CD4-positive, CD25-positive, alpha-beta regulatory T cell (primary cell): Measurements from ENCODE around the gene RNPS1. TPM values are rescaled to one million over a fixed set of nuclear protein-coding genes. Genes with fewer than 3 reads are reported as not detected.
A peak's percentile ranks its signal among the peaks of the same experiment; 100 is the strongest.

Experiments used
- ATAC-seq, 2 donors: fragments of 150-1000 bp; cut with Tn5 transposase; one replicate each; pipeline ENCODE4 v1.10.0; 2021; ENCODE audit warnings: low read depth in 2 of 2, moderate number of reproducible peaks in 2 of 2, moderate library complexity in 1 of 2
- DNase-seq, 3 donors: peaks; one replicate each; pipeline versions ENCODE4 v3.0.0 to v3.0.0-alpha.2; 2012 to 2022; ENCODE audit warnings: mixed read lengths in 1 of 3
- H3K27ac ChIP-seq: one replicate; pipeline ENCODE4 v1.7.0; 2013; ENCODE audit warnings: mild to moderate bottlenecking, low read length; ENCODE audit not compliant: insufficient read depth, poor library complexity, severe bottlenecking
- H3K27me3 ChIP-seq: one replicate; pipeline ENCODE4 v1.7.0; 2013; ENCODE audit warnings: low read length; ENCODE audit not compliant: control insufficient read depth, insufficient read depth
- H3K36me3 ChIP-seq: one replicate; pipeline ENCODE4 v1.7.0; 2013; ENCODE audit warnings: mild to moderate bottlenecking, low read length, moderate library complexity; ENCODE audit not compliant: control insufficient read depth, insufficient read depth
- H3K4me1 ChIP-seq: 2 replicates; pipeline ENCODE4 v1.7.0; 2013; ENCODE audit warnings: mild to moderate bottlenecking, low read length; ENCODE audit not compliant: insufficient read depth, control insufficient read depth, poor library complexity, severe bottlenecking
- H3K4me3 ChIP-seq: one replicate; pipeline ENCODE4 v1.7.0; 2013; ENCODE audit warnings: low read depth, mild to moderate bottlenecking, low read length, moderate library complexity
- H3K9me3 ChIP-seq, 2 experiments: 1 replicate in 1 of 2; 2 replicates in 1 of 2; pipeline ENCODE4 v1.7.0; 2013; ENCODE audit warnings: low read length in 2 of 2, mild to moderate bottlenecking in 1 of 2, moderate library complexity in 1 of 2; ENCODE audit not compliant: control insufficient read depth in 2 of 2
- H3K27ac Mint-ChIP-seq, 3 donors: one replicate each; pipeline ENCODE4 v1.8.0; 2020 to 2022; ENCODE audit warnings: mild to moderate bottlenecking in 3 of 3, mixed read lengths in 3 of 3, moderate library complexity in 2 of 3
- H3K27me3 Mint-ChIP-seq: one replicate; pipeline ENCODE4 v1.8.0; 2022; ENCODE audit warnings: mild to moderate bottlenecking, mixed read lengths
- H3K36me3 Mint-ChIP-seq: one replicate; pipeline ENCODE4 v1.8.0; 2020; ENCODE audit warnings: mixed read lengths
- H3K4me1 Mint-ChIP-seq, 4 donors: one replicate each; pipeline ENCODE4 v1.8.0; 2020 to 2022; ENCODE audit warnings: mixed read lengths in 4 of 4, mild to moderate bottlenecking in 1 of 4
- H3K4me3 Mint-ChIP-seq, 4 donors: one replicate each; pipeline ENCODE4 v1.8.0; 2020 to 2022; ENCODE audit warnings: mild to moderate bottlenecking in 4 of 4, mixed read lengths in 4 of 4, moderate library complexity in 3 of 4
- H3K9me3 Mint-ChIP-seq, 7 donors: one replicate each; pipeline ENCODE4 v1.8.0; 2020 to 2022; ENCODE audit warnings: mixed read lengths in 7 of 7, mild to moderate bottlenecking in 3 of 7, moderate library complexity in 2 of 7
- polyA plus RNA-seq, 4 donors: library from polyadenylated mRNA; unstranded; fragments of 300-500 nt; fragmentation: Illumina TruSeq; gene quantifications; one replicate each; pipeline ENCODE4 v1.2.3, GENCODE V29; 2021
- total RNA-seq: library from RNA; stranded (reverse); gene quantifications from one replicate; pipeline ENCODE4 v1.2.3, GENCODE V29; 2022

The RNPS1 gene
- total and polyA plus RNA-seq, 5 donors from 2014 or later: 189 to 230 (median 212) TPM

GRCh38 chr16:2223221-2223941 is 44.5 kb downstream of the RNPS1 start, which contains the start of gene E4F1:
Gene E4F1 (plus strand): TSS chr16:2223591. CDS start chr16:2223614, 23 bp downstream.
- peak within 1 kb of the TSS; percentile 72 for H3K27ac ChIP-seq

GRCh38 chr16:2216330-2216729 is 51.6 kb downstream of the RNPS1 start:
- no peaks in the 10 kb centered on the region for H3K36me3 Mint-ChIP-seq

More at GRCh38 chr16:2223221-2223941, 44.5 kb downstream of the RNPS1 start, which contains the start of gene E4F1:
- Histone ChIP-seq H3K4me1 (peaks cover 22% of the 10 kb centered on the region), H3K4me3 (peak within 1 kb of the TSS; percentile 74), H3K36me3 (peaks cover 17% of the 10 kb centered on the region), H3K27me3 (no peaks in the 10 kb centered on the region), H3K9me3 (no peaks in the 10 kb centered on the region)
- Mint-ChIP-seq H3K9me3 (peaks cover 0 to 2% (median 0%) of the 10 kb centered on the region in 7 donors), H3K36me3 (peaks cover 4% of the 10 kb centered on the region), H3K27me3 (no peaks in the 10 kb centered on the region), H3K4me3 (peak within 1 kb of the TSS; percentile 89 to 98 (median 91)), H3K27ac (peak within 1 kb of the TSS; percentile 75 to 93 (median 82)), H3K4me1 (peaks cover 0 to 34% (median 6%) of the 10 kb centered on the region in 4 donors)
- ATAC-seq: peak; percentile 98
- peak; percentile 98 to 100 (median 98) for DNase-seq

GRCh38 chr16:2214719-2214968 is 53.3 kb downstream of the RNPS1 start, which contains the start of gene PGP:
Gene PGP (minus strand): TSS chr16:2214840. CDS start chr16:2214777, 63 bp downstream.
- Mint-ChIP-seq H3K9me3 (no peaks in the 10 kb centered on the region), H3K27me3 (no peaks in the 10 kb centered on the region), H3K36me3 (no peaks in the 10 kb centered on the region), H3K27ac (peak within 1 kb of the TSS; percentile 44 to 93 (median 60)), H3K4me3 (peak within 1 kb of the TSS; percentile 88 to 90 (median 88)), H3K4me1 (peaks cover 0 to 20% (median 9%) of the 10 kb centered on the region in 4 donors)
- H3K36me3 ChIP-seq: no peaks in the 10 kb centered on the region
- H3K27ac ChIP-seq: peak within 1 kb of the TSS; percentile 85
- H3K27me3 ChIP-seq: no peaks in the 10 kb centered on the region
- ATAC-seq (peak; percentile 95 to 96), DNase-seq (no peak)
- peak within 1 kb of the TSS; percentile 81 for H3K4me3 ChIP-seq
- H3K9me3 ChIP-seq: no peaks in the 10 kb centered on the region
- peaks cover 18% of the 10 kb centered on the region for H3K4me1 ChIP-seq

More at GRCh38 chr16:2216330-2216729, 51.6 kb downstream of the RNPS1 start:
- Histone ChIP-seq H3K27ac (no peak overlapping the region), H3K36me3 (no peaks in the 10 kb centered on the region), H3K4me1 (peaks cover 18% of the 10 kb centered on the region), H3K9me3 (no peaks in the 10 kb centered on the region), H3K4me3 (no peak overlapping the region), H3K27me3 (no peaks in the 10 kb centered on the region)
- no peaks in the 10 kb centered on the region for H3K9me3 Mint-ChIP-seq
- peaks cover 0 to 20% (median 9%) of the 10 kb centered on the region in 4 donors for H3K4me1 Mint-ChIP-seq
- no peaks in the 10 kb centered on the region for H3K27me3 Mint-ChIP-seq
- no peak for DNase-seq
- peak overlapping the region; percentile 31 to 88 (median 78) for H3K4me3 Mint-ChIP-seq
- no peak for ATAC-seq
- H3K27ac Mint-ChIP-seq: peak overlapping the region in 1 of 3 donors; percentile 44

GRCh38 chr16:2213817-2214718 is 53.9 kb downstream of the RNPS1 start:
- H3K9me3 Mint-ChIP-seq: no peaks in the 10 kb centered on the region
- DNase-seq: peak in 1 of 3 donors; percentile 28
- H3K27me3 Mint-ChIP-seq: no peaks in the 10 kb centered on the region
- Histone ChIP-seq H3K27ac (peak overlapping the region; percentile 41), H3K27me3 (no peaks in the 10 kb centered on the region), H3K4me1 (peaks cover 18% of the 10 kb centered on the region), H3K4me3 (peak overlapping the region; percentile 56), H3K36me3 (peaks cover 1% of the 10 kb centered on the region), H3K9me3 (no peaks in the 10 kb centered on the region)
- peaks cover 0 to 20% (median 9%) of the 10 kb centered on the region in 4 donors for H3K4me1 Mint-ChIP-seq
- H3K36me3 Mint-ChIP-seq: no peaks in the 10 kb centered on the region
- H3K27ac Mint-ChIP-seq: peak overlapping the region in 1 of 3 donors; percentile 9
- ATAC-seq: no peak
- peak overlapping the region; percentile 83 to 89 (median 86) for H3K4me3 Mint-ChIP-seq

DNA sequence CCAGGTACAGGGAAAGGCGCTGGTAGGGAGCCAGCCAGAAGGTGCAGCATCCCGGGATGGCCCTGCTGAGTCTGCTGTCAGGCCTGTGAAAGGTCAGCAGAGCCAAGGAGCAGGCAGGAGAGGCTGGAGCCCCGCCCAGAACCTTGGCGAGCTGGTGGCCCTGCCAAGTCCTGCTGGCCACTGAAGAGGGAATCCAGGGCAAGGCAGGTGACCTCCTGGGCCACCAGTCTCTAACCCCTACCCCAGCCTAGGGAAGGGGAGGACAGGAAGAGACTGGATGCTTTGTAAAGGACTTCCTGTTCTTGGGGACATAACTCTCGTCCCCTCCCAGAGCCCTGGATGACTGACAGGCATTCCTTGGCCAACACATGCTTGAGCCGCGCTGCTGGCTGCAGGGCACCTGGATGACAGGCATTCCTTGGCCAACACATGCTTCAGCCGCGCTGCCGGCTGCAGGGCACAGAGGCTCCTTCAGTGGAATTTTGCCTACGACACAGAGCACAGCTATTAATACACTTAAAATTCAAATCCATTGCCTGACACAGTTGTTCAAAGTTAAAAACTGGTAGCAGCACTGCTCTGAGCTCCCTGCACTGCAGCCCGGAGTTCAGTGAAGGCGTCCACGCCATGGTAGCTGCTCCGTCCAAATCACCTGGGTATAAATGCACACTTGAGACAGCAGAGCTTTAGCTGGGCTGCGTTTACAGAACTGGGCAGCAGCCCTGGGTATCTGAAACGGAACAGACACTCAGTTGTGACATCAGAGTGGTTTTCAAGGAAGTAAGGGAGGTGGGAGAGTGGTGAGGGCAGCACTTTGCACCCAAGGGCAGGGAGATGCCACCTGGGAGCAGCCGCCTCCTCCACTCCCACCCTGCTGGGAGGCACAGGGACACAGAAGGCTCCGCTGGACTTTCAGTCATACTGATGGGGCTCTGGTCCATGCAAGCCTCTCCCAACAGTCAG is 55.3 kb downstream of the RNPS1 start:
- Histone ChIP-seq H3K27me3 (no peaks in the 10 kb centered on the region), H3K9me3 (no peaks in the 10 kb centered on the region), H3K4me3 (no peak overlapping the region), H3K27ac (no peak overlapping the region), H3K4me1 (peaks cover 18% of the 10 kb centered on the region), H3K36me3 (peaks cover 8% of the 10 kb centered on the region)
- Mint-ChIP-seq H3K27ac (peak overlapping the region in 1 of 3 donors; percentile 29), H3K4me3 (peak overlapping the region; percentile 83 to 89 (median 86)), H3K4me1 (peaks cover 0 to 23% (median 9%) of the 10 kb centered on the region in 4 donors), H3K9me3 (peaks cover 0 to 1% (median 0%) of the 10 kb centered on the region in 7 donors), H3K36me3 (no peaks in the 10 kb centered on the region), H3K27me3 (no peaks in the 10 kb centered on the region)
- ATAC-seq (no peak), DNase-seq (no peak)

DNA sequence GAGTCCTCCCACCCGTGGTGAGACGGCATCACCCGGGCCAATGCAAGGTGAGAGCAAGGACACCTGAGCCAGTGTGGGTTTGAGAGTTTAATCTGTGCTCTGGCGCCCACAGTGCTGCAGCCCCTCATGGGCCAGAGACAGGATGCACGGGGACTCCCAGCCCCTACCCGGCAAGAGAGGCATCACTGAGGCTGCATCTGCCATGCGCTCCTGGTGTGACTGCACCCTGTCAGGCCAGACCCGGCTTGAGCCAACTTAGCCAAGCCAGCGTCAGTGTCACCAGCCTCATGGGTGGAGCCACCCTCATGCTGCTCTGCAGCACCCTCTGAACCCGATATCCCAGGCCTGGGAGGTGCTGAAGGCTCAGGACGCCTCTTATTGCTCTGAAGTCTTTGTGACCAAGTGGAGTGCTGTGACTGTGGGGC is 56.0 kb downstream of the RNPS1 start:
- no peak overlapping the region for H3K27ac ChIP-seq
- Mint-ChIP-seq H3K9me3 (peaks cover 0 to 1% (median 0%) of the 10 kb centered on the region in 7 donors), H3K27me3 (no peaks in the 10 kb centered on the region), H3K36me3 (no peaks in the 10 kb centered on the region), H3K27ac (no peak overlapping the region), H3K4me3 (peak overlapping the region in 3 of 4 donors; percentile 33 to 89 (median 71)), H3K4me1 (peaks cover 0 to 28% (median 9%) of the 10 kb centered on the region in 4 donors)
- peaks cover 18% of the 10 kb centered on the region for H3K4me1 ChIP-seq
- ATAC-seq (no peak), DNase-seq (no peak)
- H3K27me3 ChIP-seq: no peaks in the 10 kb centered on the region
- H3K9me3 ChIP-seq: no peaks in the 10 kb centered on the region
- H3K36me3 ChIP-seq: peaks cover 9% of the 10 kb centered on the region
- H3K4me3 ChIP-seq: no peak overlapping the region
